Keratinocyte (primary cell): ENCODE results near the gene ENO4.

Experiments
- EZH2 ChIP-seq: IDR thresholded peaks from one replicate; pipeline ENCODE4 v1.6.1; 2012; ENCODE audit warnings: inconsistent platforms, mild to moderate bottlenecking, low read length, moderate library complexity
- TF ChIP-seq, protein P1 (sequence below), 3 experiments: IDR thresholded peaks in 1 of 3; conservative IDR thresholded peaks in 1 of 3; optimal IDR thresholded peaks in 1 of 3; 2 replicates in 2 of 3; 3 replicates in 1 of 3; pipeline versions ENCODE3 to v1.5.1; 2011; ENCODE audit warnings: low read length in 3 of 3, mild to moderate bottlenecking in 3 of 3, moderate library complexity in 2 of 3, control low read depth in 1 of 3, inconsistent platforms in 1 of 3; ENCODE audit not compliant: insufficient read depth in 2 of 3; ENCODE audit errors: extremely low read depth in 1 of 3

GRCh38 chr10:116831790-116832189 is 17.5 kb upstream of the ENO4 start:
- TF ChIP-seq, protein P1, sequence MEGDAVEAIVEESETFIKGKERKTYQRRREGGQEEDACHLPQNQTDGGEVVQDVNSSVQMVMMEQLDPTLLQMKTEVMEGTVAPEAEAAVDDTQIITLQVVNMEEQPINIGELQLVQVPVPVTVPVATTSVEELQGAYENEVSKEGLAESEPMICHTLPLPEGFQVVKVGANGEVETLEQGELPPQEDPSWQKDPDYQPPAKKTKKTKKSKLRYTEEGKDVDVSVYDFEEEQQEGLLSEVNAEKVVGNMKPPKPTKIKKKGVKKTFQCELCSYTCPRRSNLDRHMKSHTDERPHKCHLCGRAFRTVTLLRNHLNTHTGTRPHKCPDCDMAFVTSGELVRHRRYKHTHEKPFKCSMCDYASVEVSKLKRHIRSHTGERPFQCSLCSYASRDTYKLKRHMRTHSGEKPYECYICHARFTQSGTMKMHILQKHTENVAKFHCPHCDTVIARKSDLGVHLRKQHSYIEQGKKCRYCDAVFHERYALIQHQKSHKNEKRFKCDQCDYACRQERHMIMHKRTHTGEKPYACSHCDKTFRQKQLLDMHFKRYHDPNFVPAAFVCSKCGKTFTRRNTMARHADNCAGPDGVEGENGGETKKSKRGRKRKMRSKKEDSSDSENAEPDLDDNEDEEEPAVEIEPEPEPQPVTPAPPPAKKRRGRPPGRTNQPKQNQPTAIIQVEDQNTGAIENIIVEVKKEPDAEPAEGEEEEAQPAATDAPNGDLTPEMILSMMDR (optimal IDR thresholded peaks at IDR 0.05 in 1 of 3, IDR thresholded peaks at IDR 0.05 in 1 of 3, conservative IDR thresholded peaks at IDR 0.05 in 1 of 3; ENCODE audit: extremely low read depth in 1 of 3, insufficient read depth in 2 of 3, low read length in 3 of 3): no peak
- no peak for TF ChIP-seq EZH2
